ENCODE results near the gene CLCN4.

The CLCN4 gene

DNA sequence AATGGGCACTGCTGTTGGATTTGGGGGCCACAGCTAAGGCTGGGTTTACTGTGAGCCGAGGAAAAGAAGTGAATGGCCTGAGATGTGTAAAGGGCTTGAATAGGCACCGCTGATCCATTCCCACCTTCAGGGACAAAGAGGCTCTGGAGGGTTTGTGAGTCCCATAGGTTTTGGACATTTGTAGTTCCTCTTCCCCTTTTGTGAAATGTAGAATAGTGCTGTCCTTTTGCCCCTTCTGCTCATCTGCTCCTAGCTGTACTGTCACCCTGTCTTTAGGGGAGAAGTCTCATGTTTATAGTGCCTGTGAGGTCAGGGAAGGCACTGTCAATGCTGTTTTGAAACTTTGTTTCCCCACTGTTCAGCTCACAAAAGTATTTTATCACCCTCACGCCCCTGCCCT is 26.4 kb upstream of the CLCN4 start:
- no peak for DNase-seq (ENCODE audit: low read depth)

DNA sequence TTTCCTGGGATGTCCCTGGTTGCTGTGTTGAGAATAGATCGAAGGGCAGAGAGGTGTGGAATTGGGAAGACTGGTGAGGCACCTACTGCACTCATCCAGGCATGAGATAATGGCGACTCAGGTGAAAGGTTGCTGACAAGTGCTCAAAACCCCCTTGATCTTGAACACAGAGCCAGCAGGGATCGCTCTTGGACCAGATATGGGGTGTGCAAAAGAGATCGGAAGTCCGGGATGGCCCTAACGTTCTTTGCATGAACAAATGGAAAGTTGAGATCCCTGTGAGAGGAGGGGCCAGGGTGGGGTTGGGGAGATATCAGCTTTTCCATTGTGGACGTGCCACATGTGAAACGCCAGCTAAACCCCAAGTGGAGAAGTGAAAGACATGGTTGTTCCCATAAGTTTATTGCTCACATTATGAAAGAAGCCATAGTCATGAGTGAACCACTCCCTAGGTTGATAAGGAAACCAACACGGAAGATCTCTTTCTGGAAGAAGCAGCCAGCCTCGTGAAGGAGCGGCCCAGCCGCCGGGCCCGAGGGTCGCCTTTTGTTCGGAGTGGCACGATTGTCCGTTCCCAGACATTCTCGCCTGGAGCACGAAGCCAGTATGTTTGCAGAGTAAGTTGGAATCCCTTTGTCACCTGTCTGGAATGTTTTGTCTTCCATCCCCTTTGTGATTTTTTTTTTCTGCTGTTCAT is 22.6 kb upstream of the CLCN4 start:
- no peak for DNase-seq (ENCODE audit: low read depth)

DNA sequence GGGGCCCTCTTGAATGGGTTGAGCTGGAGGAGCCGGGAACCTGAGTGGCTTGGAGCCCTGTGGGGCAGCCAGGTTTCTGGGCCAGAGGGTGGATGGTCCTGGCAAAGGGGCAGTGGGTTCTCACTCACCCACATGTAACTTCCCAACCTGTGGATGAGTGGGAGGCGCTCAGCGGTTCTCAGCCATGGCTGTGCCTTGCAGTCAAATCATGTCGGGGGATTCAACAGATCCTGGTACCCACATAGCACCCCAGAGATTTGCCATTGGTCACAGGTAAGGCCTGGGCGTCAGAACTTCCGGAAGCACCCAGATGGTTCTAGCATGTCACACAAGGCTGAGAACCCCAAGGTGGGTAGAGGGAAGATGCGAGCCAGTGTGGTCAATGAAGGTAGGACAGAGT is 21.9 kb upstream of the CLCN4 start:
- no peak for DNase-seq (ENCODE audit: low read depth)

DNA sequence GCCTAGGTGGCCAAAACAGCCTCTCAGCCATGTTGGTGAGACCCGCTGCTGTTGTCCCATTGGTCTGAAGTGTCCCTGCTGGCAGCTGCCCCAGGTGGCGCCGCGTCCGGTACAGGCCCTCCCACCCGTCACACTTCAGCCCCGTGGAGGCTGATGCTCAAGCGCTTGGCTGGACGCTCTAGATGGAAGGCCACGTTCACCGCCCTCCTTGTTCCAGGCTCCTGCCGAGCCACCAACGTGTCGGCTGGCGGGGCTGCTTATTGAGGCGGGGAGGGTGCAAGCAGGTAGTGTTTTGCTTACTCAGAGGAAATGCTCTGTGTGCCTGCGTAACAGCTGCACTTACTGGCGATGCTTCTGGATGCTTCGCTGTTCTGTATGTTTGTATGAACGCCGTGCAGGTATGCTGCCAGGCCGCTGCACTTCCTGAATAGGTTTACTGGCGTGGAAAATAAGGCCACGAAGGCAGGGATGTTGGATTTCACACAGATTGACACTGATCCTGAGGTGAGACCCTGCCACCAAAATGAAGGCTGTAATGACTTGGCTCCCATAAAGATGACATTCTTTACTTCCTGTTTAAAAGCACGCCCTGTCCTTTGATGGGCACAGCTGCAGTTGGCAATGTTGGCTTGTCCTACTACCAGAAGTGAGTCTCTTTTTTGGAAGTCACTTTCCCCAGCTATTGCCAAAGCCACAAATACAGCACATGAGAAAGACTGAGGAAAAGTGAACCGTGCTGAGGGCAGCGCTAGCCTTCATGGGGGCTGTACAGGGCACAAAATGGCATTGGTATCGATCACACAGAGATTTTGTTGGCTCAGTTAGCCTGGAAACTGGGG is 21.0 kb upstream of the CLCN4 start:
- DNase-seq (ENCODE audit: low read depth): no peak

DNA sequence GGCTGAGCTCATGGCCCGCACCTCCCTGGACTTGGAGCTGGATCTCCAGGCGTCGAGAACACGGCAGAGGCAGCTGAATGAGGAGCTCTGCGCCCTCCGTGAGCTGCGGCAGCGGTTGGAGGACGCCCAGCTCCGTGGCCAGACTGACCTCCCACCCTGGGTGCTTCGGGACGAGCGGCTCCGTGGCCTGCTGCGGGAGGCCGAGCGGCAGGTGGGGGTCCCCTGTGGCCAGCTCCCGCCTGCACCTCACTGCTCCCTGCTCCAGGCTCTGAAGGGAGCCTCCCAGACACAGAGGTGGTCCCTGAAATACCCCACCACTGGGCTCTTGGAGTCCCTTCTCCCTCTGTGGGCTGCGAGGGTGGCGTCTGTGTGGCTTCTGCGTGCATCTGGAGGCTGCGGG is 18.0 kb upstream of the CLCN4 start:
- no peak for DNase-seq (ENCODE audit: low read depth)

DNA sequence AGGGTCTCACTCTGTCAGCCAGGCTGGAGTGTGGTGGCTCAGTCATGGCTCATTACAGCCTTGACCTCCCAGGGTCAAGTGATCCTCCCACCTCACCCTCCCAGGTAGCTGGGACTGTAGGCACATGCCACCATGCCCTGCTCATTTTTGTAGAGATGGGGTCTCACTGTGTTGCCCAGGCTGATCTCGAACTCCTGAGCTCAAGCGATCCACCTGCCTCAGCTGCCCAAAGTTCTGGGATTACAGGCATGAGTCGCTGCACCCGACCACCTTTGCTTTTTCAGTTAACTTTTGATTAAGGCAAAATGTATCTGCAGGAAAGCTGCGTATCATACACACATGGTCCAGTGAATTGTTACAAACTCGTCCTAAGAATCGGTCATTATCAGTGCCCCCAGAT is 16.5 kb upstream of the CLCN4 start:
- no peak for DNase-seq (ENCODE audit: low read depth)

DNA sequence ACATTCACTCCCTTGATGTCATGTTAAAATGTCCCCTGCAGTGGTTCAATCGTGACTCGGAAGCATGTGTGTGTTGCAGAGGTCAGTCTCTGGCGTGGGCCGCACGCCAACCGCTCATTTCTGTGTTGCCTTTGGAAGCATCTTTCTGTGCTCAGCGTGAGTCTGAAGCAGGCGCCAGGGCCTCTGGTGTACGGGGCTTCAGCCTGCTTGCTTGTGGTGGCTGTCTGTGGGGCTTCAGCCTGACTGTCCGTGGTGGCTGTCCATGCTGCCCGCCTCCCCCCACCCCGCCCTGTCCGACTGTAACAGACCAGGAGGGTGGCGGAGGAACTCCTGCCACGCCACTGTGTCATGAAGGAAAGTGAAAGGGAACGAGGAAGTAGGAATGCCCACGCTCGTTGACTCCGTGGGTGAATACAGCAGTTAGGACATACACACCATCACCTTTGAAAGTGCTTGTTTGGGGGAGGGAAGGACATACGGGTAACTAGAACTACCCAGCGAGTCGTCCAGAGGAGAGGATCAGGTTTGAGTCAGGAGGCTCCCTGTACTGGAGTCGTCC is 14.7 kb upstream of the CLCN4 start:
- no peak for DNase-seq (ENCODE audit: low read depth)

DNA sequence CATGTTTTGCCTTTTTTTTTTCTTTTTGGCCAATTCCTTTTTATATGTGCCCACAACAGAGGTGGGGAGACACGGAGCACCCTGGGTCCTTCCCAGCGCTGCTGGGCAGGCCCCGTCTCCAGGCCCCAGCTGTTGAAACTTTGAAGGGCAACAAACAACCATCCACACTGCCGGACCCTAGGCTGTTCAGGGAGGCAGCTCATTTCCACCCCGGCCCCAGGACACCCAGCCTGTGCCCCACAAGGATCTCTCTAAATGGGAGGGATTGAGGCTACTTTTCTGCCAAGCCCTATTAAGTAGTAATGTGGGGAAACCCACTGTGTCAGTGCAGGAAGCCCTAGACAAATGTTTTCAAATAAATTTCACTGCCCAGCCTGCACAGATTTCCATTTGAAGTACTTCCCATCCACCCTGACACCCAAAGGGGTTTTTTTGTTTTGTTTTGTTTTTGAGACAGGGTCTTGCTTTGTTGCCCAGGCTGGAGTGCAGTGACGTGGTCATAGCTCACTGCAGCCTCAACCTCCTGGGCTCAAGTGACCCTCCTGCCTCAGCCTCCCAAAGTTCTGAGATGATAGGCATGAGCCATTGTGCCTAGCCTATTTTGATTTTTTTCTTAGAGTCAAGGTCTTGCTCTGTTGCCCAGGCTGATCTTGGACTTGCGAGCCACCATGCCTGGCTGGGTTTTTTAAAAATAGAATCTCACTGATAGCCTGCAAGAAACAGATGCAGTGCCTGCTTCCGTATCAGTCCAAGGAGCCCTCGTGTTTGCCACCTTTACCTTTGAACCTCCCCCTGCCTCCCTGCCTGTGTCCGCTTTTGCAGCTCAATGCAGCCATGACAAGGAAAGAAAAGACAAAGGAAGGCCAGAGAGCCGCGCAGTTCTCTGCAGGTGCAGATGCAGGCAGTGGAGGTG is 13.4 kb upstream of the CLCN4 start:
- DNase-seq (ENCODE audit: low read depth): no peak

DNA sequence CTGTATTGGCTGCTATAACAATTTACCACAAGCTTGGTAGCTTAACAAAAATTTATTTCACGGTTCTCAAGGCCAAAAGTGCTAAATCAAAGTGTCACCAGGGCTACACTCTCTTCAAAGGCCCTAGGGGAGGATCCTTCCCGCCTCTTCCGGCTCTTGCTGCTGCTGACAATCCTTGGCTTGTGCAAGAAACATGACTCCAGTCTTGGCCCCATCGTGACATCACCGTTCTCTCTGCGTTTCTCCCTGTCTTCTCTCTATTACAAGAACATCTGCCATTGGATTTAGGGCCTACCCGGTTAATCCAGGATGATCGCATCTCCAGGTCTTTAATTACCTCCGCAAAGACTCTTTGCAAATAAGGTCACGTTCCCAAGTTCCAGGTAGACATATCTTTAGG is 10.4 kb upstream of the CLCN4 start:
- DNase-seq (ENCODE audit: low read depth): no peak

DNA sequence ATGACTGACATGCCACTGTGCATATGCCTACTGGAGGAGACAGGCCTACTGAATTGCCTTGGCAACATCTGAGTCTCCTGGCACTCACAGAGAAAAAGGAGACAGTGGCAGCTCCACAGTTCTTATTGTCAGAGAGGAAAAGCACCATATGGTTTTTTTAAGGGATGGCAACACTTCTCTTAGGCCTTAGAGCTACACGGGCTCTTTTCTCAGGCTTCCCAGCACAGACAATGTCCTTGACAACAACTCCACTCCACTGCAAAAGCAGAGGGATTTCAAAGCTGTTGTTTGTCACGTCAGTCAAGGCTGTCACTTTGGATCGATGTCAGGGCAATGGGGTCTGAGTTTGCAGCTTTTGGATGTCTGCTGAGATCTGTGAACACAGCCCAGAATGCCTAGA is 4.7 kb upstream of the CLCN4 start:
- DNase-seq (ENCODE audit: low read depth): no peak

DNA sequence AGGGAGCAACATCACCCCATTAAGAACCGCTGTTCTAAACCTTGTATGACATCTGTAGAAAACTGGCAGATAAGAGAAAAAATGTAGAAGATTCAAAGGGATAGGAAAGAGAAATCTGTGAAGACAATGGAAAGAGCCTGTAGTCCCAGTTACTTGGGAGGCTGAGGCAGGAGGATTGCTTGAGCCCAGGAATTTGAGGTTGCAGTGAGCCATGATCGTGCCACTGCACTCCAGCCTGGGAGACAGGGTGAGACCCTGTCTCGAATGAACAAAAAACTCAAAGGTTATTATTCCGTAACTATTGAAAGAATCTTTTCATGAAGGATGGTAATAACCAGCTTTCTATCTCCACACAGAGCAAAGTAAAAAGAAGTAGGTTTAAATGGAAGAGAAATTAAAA is 1.6 kb upstream of the CLCN4 start:
- no peak for DNase-seq (ENCODE audit: low read depth)

DNA sequence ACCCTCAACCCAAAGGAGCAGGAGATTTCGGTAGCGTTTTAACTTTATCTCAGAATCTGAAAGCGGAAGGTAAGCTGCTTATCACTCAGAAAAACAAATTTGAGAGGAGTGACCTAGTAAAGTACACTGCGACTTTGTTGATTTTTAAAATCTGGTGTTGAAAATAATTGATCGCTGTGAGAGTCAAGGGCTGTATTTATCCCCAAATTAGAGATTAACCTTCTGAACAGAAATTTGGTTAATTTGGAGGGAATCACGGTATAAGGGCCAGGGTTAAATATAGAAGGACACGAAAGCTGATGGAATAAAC is 212 bp downstream of the CLCN4 start:
- no peak for DNase-seq (ENCODE audit: low read depth)

DNA sequence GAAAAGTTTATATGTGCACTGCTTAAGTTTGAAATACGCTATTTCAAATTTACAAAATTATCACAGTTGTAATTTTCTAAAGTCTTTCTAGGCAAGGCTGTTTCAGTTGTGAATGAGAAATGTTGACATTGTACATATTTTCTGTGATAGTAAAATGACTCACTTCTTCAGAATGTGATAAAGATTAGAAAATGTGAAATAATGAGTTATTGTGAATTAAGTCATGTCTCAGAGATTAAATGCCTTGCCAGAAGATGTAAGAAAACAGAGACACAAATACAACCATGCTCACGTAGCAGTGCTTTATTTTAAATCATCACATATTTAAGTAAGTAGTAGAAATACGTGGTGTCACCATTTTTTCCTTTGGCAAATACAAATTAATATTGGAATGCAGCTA is 768 bp downstream of the CLCN4 start:
- DNase-seq (ENCODE audit: low read depth): peak; percentile 76

DNA sequence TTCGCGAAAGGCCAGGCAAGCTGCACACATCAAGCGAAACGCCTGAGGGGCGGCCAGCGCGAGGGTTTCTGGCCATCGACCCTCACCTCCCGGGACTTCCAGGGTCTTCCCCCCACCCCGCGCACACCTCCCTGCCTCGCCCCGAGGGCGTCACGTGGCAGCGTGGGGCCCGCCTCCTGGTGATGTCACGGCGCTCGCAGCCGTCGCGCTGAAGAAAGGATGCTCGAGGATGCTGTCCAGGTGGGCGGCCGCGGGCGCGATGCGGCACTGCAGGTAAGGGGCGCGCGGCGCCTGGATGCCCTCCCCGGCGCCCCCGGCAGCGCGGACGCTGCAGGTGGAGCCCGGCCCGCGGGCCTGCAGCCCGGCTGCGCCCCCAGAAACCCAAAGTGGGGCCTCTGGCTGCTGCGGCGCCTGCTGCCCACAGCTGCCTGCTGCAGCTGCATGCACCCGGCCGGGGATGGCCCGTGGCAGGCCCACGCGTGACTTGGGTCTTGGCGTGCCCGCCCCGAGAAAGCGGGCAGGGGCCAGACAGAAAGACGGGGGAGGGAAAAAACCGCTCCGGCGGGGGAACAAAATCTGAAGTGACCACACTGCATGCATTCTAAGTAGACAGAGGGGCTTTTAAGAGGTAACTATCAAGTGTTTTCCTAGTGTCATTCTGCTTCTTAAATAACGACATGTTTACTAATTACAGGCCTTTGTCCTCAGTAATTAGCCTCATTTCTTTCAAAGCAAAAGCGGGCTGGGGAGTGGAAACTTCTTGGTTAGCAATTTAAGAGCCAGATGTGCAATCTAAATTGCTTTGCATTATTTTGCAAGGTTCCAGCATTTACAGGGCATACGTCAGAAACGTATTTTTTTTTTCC is 1.7 kb downstream of the CLCN4 start:
- DNase-seq (ENCODE audit: low read depth): no peak

DNA sequence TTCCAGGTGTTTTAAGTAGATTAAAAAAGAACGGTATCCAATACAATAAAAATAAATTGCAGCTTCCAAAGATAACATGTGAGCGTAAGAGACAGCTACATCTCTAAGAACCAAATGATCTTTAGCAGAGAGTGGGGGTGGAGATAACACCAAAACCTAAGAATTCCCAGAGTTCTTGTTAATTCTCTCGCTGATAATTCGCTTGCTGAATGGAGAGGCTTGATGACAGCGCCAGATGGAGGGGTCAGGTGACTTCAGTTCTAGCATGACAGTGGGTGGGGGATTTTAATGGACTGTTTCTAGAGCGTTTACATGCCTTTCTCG is 2.3 kb downstream of the CLCN4 start:
- no peak for DNase-seq (ENCODE audit: low read depth)

DNA sequence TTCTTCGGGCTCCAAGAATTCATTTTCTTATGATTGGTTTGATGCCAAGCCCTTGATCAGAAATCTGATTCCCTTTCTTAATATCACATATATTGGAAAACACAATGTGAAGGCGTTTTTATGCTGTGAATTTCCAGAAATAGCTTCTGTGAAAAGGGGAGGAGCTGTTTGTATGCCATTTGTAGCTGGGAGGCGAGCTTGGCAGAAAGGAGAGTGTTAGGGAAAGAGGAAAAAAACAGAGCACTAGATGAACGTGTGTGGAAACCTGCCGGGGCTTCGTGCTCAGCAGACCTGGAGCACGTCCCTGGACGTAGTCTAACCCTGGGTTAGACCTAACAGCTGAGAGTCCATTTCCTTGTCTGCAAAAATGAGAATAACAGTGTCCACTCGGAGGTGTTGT is 3.4 kb downstream of the CLCN4 start:
- no peak for DNase-seq (ENCODE audit: low read depth)

DNA sequence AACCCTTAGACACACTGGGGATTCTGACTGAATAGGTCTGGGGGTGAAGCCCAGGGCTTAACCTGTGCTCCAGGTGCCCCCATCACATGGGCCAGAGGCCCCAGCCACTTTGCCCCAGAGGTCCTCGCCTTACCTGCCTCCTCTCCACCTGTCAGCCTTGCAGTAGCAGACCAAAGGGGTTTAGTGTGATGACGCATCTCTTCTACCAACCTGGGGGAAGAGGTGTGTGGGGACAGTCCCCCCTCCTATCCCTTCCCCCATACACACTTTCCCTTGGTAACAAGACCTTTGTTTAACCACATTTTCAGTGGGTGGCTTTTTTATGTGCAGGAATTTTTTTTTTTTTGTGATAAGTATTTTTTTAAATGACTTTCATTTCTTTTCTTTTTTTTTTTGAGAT is 6.3 kb downstream of the CLCN4 start:
- no peak for DNase-seq (ENCODE audit: low read depth)

DNA sequence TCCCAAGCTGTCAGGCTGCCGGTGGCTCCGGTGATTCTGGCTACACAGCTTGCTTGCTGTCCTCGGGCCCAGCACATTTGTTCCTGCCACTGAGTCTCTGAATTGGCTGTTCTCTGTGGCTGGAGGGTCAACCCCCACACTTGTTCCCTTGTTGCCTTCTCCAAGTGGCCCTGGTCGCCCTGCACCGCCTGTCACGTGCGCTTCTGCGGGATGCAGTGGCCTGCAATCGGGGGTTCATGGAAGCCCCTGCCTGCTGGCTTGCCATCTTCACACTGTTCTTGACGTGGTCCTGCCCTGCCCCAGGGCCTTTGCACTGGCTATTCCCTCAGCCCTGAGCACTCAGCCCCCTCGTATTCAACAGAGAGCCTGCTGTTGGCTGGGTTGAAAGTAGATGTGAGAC is 8.1 kb downstream of the CLCN4 start:
- DNase-seq (ENCODE audit: low read depth): no peak

DNA sequence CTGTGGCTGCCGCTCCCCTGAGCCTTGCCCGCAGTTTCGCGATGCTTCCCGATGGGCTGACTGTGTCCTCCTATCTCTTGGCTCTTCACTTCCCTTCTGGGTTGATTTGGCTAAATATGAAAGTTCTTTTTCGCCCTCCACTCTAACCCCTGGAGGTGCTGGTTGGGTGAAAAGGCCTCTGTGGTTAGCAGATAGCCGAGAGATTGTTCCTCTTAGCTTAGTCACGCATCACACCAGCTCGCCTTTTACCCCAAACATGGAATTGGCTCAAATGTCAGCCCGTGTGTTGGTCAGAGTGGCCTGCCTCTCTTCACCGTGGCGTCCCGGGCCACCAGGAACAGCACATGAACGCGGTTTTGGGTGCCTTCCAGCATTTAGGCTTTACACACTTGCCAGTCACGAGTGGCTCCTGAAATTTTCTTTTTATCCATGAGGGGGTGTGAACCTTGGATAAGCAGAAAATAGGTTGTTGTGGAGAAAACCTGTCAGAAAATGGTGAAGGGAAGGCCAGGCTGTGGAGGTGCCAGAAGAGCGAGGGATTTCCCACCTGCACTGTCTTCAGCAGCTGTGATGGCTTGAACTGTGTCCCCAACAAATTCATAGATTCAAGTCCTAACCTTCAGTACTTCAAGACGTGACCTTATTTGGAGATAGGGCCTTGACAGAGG is 8.9 kb downstream of the CLCN4 start:
- peak; percentile 16 for DNase-seq (ENCODE audit: low read depth)

DNA sequence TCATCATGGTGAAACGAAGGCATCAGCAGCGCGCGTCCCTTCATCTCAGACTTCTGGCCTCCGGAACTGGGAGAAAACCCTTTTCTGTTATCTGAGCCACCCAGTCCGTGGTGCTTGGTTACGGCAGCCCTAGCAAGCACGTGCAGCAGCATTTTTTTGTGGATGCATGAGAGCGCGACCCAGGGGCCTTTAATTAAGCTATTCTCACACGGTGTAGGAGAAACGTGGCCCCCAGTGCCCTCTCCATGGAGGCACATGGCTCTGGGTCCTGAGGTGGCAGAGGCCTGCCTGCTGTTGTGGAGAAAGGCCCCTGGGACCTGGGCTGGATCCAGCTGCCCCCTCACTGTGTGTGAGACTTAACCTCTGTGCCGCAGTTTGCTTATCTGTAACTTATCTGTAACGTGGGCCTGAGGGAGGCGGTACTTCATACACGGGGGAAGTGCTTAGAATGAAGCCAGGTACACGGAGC is 9.5 kb downstream of the CLCN4 start:
- no peak for DNase-seq (ENCODE audit: low read depth)

DNA sequence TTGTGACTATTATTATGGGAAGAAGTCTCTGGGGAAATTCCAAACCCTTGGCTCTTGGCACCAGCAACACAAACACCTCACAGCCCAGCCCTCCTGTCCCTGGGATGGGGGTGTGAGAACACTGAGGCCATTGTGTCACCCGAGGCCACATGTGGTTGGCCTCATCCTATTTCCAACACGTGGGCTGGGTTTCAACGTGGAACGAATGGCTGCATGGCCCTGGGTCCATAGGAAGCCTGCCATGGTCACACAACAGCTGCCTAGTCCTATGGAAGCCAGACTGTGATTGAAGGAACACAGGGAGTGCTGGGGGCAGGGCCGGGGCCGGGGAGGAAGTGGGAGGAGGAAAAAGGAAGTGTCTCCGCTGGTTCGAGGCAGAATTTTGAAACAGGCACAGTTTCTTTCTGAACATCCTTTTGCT is 10.0 kb downstream of the CLCN4 start:
- no peak for DNase-seq (ENCODE audit: low read depth)

All from amniotic epithelial cell (primary cell).